HG03139 (cell line): ENCODE measurements around the gene MLLT3.
A peak's percentile ranks its signal among the peaks of the same experiment; 100 is the strongest.

ENCODE experiments used
- ATAC-seq: cut with Tn5 transposase; IDR thresholded peaks from one replicate; pipeline ENCODE4 v1.9.1; 2021; ENCODE audit not compliant: unreplicated experiment

MLLT3 gene

DNA sequence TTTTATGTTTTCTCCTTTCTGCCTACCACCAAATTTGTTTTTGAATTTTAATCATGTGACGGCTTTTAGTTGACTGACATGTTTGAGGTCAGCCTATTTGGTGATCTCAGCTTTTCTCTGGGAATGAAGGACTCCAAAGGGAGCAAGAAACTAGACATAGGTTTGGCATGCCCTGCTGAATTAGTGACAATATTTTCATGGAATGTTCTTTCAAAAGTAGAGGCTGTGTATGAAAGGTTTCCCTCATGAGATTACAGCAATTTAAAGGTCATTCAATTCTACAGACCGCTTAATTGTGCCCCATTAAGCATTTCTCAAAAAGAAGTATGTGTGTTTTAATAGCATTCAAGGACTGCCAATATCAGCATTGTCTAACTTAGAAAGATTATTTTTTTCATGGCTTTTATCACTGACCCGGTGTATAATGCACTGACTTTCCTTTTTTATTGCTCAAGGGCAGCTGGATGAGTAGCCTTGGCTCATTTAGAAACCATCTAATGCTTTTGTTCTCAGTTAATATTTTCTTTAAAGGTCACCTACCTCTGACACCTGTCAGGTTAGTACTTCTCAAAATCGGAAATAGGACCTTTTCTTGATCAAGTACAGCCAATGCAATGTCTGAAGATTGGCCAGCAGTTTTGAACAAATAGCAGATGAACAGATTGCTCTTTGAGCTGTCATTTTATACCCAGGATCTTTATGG lies 8.1 kb upstream of the MLLT3 start:
- ATAC-seq: no peak

DNA sequence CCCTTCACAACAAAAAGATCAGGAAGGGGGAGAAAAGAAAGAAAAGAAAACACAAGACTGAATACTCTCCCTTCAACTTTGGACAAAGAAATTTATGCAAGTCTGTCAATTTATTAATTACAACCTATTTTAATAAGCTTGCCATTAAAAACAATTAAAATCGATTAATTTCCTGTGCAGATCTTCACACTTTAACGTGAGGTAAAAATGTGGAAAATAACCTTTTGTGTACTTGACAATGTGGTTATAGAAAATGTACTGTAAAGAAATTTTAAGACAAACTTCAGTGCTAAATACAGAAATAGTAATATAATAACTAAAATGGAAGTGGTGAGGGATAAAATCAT lies 2.7 kb upstream of the MLLT3 start:
- no peak for ATAC-seq

GRCh38 chr9:20624201-20625002 lies 2.1 kb upstream of the MLLT3 start:
- ATAC-seq: peak; percentile 23

- no peak for ATAC-seq
These were observed 1.4 kb upstream of the MLLT3 start for GRCh38 chr9:20623748-20624124.

- peak; percentile 2 for ATAC-seq
These were observed 885 bp upstream of the MLLT3 start for GRCh38 chr9:20623021-20623747.

- ATAC-seq: peak; percentile 5
These were observed 599 bp downstream of the MLLT3 start for GRCh38 chr9:20621471-20622329.

DNA sequence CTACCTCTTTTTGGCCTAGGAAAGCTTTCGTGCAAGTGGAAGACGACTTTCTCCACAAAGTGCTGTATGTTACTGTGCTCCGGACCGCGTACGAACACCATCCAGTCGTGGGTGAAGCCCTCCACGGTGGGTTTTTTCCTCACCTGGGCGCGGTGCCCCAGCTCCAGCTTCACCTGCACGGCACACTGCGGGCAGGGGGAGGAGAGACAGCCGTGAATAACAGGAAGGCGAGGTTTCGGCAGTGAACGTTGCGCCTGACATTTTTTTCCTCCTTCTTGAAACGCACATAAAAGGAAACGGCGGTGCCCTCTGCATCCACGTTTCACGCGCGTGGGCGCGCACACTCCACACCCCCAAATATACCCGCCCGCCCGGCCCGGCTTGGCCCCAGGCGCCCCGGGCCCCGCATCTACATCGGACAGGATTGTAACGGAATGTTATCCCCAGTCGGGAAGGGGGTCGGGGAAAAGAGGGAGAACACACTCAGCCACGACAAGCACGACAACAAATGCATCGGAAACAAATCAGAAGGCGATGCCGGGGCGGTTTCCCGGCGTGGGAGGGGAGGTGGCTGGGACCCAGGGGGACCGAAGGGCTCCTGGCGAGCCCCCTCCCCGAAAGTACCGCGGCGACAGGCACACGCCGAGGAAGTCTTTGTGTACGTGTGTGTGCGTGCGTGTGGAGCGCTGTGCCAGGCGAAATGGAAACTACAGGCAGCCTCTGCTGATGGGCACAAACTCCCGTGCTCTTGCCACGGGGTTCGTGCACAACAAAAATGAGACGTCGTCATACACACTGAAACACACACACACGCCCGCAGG lies 1.4 kb downstream of the MLLT3 start:
- no peak for ATAC-seq

DNA sequence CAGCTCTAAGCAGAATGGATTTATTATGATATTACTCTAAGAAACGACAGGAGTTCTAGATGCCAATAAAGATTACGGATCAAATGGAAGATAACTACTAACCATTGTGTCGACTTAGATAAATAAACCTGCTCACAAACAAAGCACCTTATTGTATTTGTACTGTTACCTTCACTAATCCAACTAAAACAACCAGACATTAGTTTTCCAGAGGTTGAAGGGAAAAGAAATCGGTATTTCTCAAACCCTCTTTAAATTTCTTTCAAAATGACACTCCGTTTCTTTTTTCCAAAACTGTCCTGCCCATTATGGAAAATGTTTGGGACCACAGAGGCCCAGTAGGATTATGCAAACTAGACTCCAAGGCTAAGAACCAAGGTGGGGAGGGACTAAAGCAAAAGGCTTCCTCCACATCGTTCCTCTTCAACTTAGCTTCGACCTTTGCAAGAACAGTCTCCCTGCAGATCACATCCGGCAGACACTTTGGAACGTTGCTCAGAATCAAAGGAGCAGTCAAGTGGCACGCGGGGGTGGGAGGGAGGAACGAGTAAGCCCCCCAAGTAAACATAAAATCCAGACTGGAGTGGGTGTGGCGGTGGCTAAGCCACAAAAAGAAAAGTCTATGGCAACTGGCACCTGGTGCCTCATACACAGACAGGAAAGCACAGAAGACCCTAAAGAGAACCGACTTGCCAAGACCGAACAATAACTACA lies 2.7 kb downstream of the MLLT3 start:
- ATAC-seq: no peak

DNA sequence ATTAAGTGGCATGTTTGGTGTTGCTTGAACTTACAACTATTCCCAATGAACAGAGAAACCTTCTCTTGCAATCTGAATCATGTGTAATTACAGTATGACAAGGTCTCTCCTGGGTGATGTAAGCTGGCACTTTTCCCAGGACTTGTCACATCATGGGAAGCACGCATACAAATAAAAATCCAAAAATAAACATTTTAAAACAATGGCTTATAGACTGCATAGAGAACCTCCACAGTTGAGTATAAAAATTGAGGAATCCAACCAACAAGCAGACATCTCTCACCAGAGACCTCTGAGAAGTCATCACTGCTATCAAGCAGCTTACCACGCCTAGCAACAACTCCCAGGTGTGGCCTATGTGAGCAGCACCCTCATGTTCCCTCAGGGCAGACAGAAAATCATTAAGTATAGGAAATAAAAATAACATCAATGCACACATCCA lies 3.9 kb downstream of the MLLT3 start:
- no peak for ATAC-seq

DNA sequence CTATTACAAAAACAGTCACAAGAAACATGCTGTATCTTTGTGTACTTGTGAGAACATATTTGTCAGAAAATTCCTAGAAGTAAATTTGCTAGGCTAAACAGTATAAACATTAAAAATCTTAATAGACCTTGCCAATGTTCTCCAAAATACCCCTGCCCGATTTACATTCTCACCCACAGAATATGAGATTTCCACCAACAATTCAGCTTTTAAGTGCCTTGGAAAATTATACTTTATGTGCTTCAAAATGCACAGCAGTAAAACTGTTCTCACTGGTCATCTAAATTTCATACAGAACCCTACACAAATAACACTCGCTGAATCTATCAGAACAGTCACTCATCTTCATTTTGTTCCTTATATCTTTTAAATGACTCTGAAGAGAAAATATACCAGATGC lies 5.5 kb downstream of the MLLT3 start:
- no peak for ATAC-seq

DNA sequence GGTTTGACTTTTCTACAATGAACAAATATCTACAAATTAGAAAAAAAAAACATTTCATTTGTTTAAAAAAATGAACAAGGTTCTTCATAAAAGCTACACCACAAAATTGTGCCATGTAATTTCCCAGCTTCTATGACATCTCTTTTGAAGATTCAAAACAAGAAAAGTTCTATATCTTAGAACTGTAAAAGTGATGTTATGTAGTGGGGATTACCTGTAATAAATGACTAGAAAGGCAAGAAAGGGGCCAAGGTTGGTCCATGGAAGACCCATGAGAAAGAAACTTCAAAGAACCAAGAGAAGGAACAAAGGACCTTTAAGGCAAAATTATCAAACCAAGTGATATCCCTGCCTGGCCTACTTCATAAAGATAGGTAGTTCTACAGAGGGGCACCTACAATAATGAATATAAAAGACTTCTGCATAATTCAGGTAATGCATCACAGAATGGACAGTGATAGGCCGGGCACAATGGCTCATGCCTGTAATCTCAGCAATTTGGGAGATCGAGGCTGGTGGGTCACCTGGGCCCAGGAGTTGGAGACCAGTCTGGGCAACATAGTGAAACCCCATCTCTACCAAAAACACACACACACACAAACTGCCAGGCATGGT lies 7.6 kb downstream of the MLLT3 start:
- no peak for ATAC-seq

- ATAC-seq: no peak
These were observed 10.5 kb downstream of the MLLT3 start for GRCh38 chr9:20611691-20612287.

- no peak for ATAC-seq
These were observed 11.7 kb downstream of the MLLT3 start for GRCh38 chr9:20610591-20610990.

- ATAC-seq: no peak
These were observed 13.7 kb downstream of the MLLT3 start for GRCh38 chr9:20608582-20608981.

DNA sequence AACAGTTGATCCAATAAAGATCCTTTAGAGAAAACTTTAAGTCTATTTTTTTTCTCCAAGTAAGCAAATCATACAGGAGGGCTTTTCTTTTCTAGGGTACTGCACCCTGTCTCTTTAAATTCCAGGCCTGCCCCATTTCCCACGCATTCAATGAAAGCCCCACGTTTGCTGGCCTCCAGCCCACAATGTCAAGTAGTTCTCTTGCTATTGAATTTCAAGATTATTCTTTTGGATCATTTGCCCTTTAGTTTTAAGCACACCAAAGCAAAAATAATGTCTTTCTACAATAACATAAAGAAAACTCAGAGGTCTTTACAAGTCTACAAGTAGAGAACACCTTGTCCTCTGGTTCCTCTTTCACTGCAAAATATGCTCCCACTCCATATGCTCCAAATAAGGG lies 15.6 kb downstream of the MLLT3 start:
- no peak for ATAC-seq

GRCh38 chr9:20604562-20604961 lies 17.7 kb downstream of the MLLT3 start:
- peak; percentile 84 for ATAC-seq

DNA sequence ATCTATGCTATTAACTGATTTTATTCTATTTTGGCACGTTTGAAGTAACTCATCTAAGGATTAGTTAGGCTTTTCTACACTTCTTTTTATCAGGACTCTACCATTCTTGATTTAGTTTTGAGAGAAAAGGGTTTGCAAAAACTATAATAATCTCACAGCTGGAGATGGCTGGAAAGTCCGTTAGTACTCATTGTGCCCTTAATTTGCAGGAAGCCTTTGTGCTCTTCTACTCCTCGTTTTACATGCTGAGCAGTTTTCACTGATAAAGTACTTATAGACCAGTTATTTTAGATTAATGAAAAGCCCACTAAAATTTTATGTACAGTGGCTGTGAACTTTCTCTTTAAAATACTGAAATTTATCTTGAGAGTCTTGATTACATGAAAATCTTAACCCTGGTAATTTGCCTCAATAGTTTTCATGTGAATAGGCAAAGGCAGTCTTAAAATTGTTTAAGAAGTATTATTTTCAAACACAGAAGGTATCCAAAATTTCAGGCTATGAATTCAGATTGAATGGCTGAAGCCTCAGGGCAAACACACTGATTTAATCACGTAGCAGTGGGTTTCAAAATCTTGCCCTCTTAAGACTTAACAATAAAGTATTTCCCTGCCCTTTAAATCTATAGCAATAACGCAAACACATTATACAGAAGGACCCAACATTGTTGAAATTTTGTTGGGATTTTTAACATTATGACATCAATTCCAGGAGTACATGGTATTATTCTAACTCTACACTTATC lies 18.6 kb downstream of the MLLT3 start:
- no peak for ATAC-seq

- ATAC-seq: no peak
These were observed 21.0 kb downstream of the MLLT3 start for GRCh38 chr9:20601292-20601691.
